Hepatocyte (in vitro differentiated cells): ENCODE measurements around the gene ERICH2. TPM values are rescaled to one million over a fixed set of nuclear protein-coding genes. Genes with fewer than 3 reads are reported as not detected.
"Not testable (repeated sequence)": the region's sequence is repeated elsewhere in the genome, so short reads cannot be mapped to it uniquely, and the experiment has no call there.

ENCODE experiments used
- DNase-seq: peaks from one replicate; pipeline ENCODE4 v3.0.0-alpha.2; 2016; ENCODE audit warnings: low spot score
- H2AFZ ChIP-seq: fragments of 200-600 bp; sonication (generic); 2 replicates; pipeline ENCODE4 v1.6.0; 2016; ENCODE audit warnings: antibody characterized with exemption, mild to moderate bottlenecking
- H3K27ac ChIP-seq: fragments of 200-600 bp; sonication (generic); 2 replicates; pipeline ENCODE4 v1.5.1; 2016; ENCODE audit warnings: mild to moderate bottlenecking
- H3K27me3 ChIP-seq: fragments of 200-600 bp; sonication (generic); 2 replicates; pipeline ENCODE4 v1.6.1; 2016
- H3K36me3 ChIP-seq: fragments of 200-600 bp; sonication (generic); replicated peaks from 2 replicates; pipeline ENCODE4 v1.5.1; 2016; ENCODE audit warnings: low read depth; ENCODE audit not compliant: insufficient read depth
- H3K4me1 ChIP-seq: fragments of 200-600 bp; sonication (generic); 2 replicates; pipeline ENCODE4 v1.5.1; 2016; ENCODE audit warnings: mild to moderate bottlenecking, moderate library complexity; ENCODE audit not compliant: insufficient read depth
- H3K4me2 ChIP-seq: fragments of 200-600 bp; sonication (generic); 2 replicates; pipeline ENCODE4 v1.6.0; 2016
- H3K4me3 ChIP-seq: fragments of 200-600 bp; sonication (generic); 2 replicates; pipeline ENCODE4 v1.5.1; 2016; ENCODE audit warnings: mild to moderate bottlenecking
- H3K79me2 ChIP-seq: fragments of 200-600 bp; sonication (generic); 2 replicates; pipeline ENCODE4 v1.6.0; 2017; ENCODE audit warnings: mild to moderate bottlenecking
- H3K9me2 ChIP-seq: fragments of 200-600 bp; sonication (generic); replicated peaks from 2 replicates; pipeline ENCODE4 v1.6.0; 2017; ENCODE audit warnings: mild to moderate bottlenecking; ENCODE audit not compliant: insufficient read depth
- H3K9me3 ChIP-seq: fragments of 200-600 bp; sonication (generic); 2 replicates; pipeline ENCODE4 v1.5.1; 2016; ENCODE audit warnings: low read depth, mild to moderate bottlenecking
- H4K20me1 ChIP-seq: fragments of 200-600 bp; sonication (generic); 2 replicates; pipeline ENCODE4 v1.6.0; 2016; ENCODE audit warnings: mild to moderate bottlenecking; ENCODE audit not compliant: insufficient read depth, poor library complexity, severe bottlenecking
- CTCF ChIP-seq: fragments of 200-600 bp; sonication (generic); IDR thresholded peaks from 2 replicates; pipeline ENCODE4 v1.5.1; 2016; ENCODE audit warnings: antibody characterized with exemption, mild to moderate bottlenecking; ENCODE audit not compliant: poor library complexity
- EZH2 ChIP-seq: fragments of 200-600 bp; sonication (generic); IDR thresholded peaks from 2 replicates; pipeline ENCODE4 v1.6.1; 2016; ENCODE audit warnings: antibody characterized with exemption, mild to moderate bottlenecking, borderline replicate concordance
- EZH2phosphoT487 ChIP-seq: fragments of 200-600 bp; sonication (generic); IDR thresholded peaks from one replicate; pipeline ENCODE4 v1.6.1; 2018; ENCODE audit warnings: antibody characterized with exemption, mild to moderate bottlenecking, low read depth, moderate library complexity; ENCODE audit not compliant: unreplicated experiment, severe bottlenecking
- WGBS: methylation state at CpG from one replicate; pipeline ENCODE4 v1.1.6; 2016; ENCODE audit warnings: low lambda C conversion rate; ENCODE audit errors: missing lambda C conversion rate; 5-methylcytosine and 5-hydroxymethylcytosine counted together
- polyA plus RNA-seq: library from polyadenylated mRNA; unstranded; fragments of >200 nt; fragmentation: Nextera tagmentation; extraction: Ambion mirVana; gene quantifications from 2 replicates; pipeline ENCODE4 v1.2.1, GENCODE V29; 2016
- total RNA-seq: library from RNA; depleted of rRNA; stranded (reverse); fragments of >200 nt; gene quantifications from 2 replicates; pipeline ENCODE4 v1.2.3, GENCODE V29; 2014

ERICH2 gene
- total and polyA plus RNA-seq, 2 experiments from 2014 or later, result 1.9 TPM; not detected in 1

- no peaks in the 10 kb centered on the region for H3K36me3 ChIP-seq
- peak overlapping the region; percentile 45 for H2AFZ ChIP-seq
- H4K20me1 ChIP-seq, result no peaks in the 10 kb centered on the region
- WGBS, result 52% methylated on average over 4 of the region's 4 CpGs
- H3K4me2 ChIP-seq, result peak overlapping the region; percentile 55
- H3K79me2 ChIP-seq, result no peaks in the 10 kb centered on the region
- no peaks in the 10 kb centered on the region for H3K27me3 ChIP-seq
- H3K4me1 ChIP-seq, result no peaks in the 10 kb centered on the region
- DNase-seq, result peak; percentile 46
- TF ChIP-seq EZH2 (no peak), CTCF (no peak), EZH2phosphoT487 (no peak)
- H3K27ac ChIP-seq, result no peak overlapping the region
- no peaks in the 10 kb centered on the region for H3K9me2 ChIP-seq
- no peaks in the 10 kb centered on the region for H3K9me3 ChIP-seq
- no peak overlapping the region for H3K4me3 ChIP-seq
Observed at GRCh38 chr2:170747921-170748320, 22.3 kb upstream of the ERICH2 start.

GRCh38 chr2:170751555-170751954 is 18.6 kb upstream of the ERICH2 start:
- not testable (repeated sequence) for H3K27me3 ChIP-seq, H3K36me3 ChIP-seq, H3K9me2 ChIP-seq, H3K79me2 ChIP-seq, DNase-seq, H3K27ac ChIP-seq, H3K4me2 ChIP-seq, H3K4me1 ChIP-seq, H4K20me1 ChIP-seq, H3K9me3 ChIP-seq, H2AFZ ChIP-seq, H3K4me3 ChIP-seq
- WGBS, result 94% methylated on average over 12 of the region's 12 CpGs

GRCh38 chr2:170761572-170761971 is 8.6 kb upstream of the ERICH2 start:
- no peaks in the 10 kb centered on the region for H4K20me1 ChIP-seq
- H3K9me2 ChIP-seq, result no peaks in the 10 kb centered on the region
- H3K4me1 ChIP-seq, result peaks cover 13% of the 10 kb centered on the region
- no peaks in the 10 kb centered on the region for H3K27me3 ChIP-seq
- no peaks in the 10 kb centered on the region for H3K36me3 ChIP-seq
- TF ChIP-seq CTCF, result no peak
- no peak for TF ChIP-seq EZH2
- TF ChIP-seq EZH2phosphoT487, result no peak
- H3K4me2 ChIP-seq, result no peak overlapping the region
- H3K4me3 ChIP-seq, result no peak overlapping the region
- H3K9me3 ChIP-seq, result no peaks in the 10 kb centered on the region
- H3K79me2 ChIP-seq, result no peaks in the 10 kb centered on the region
- H2AFZ ChIP-seq, result no peak overlapping the region
- DNase-seq, result no peak
- H3K27ac ChIP-seq, result no peak overlapping the region

GRCh38 chr2:170762760-170763159 is 7.4 kb upstream of the ERICH2 start:
- Histone ChIP-seq H4K20me1 (no peaks in the 10 kb centered on the region), H3K27me3 (no peaks in the 10 kb centered on the region), H3K9me3 (no peaks in the 10 kb centered on the region), H3K4me2 (no peak overlapping the region), H3K27ac (no peak overlapping the region), H3K79me2 (no peaks in the 10 kb centered on the region), H3K4me3 (no peak overlapping the region), H2AFZ (no peak overlapping the region), H3K36me3 (no peaks in the 10 kb centered on the region), H3K9me2 (no peaks in the 10 kb centered on the region), H3K4me1 (peaks cover 13% of the 10 kb centered on the region)
- DNase-seq, result no peak
- WGBS, result 50% methylated on average over 7 of the region's 7 CpGs
- TF ChIP-seq EZH2phosphoT487 (no peak), EZH2 (no peak), CTCF (no peak)
